HEK293T (cell line): ENCODE results near the gene SYNE3.

ENCODE experiments used
- FOXM1 ChIP-seq: fragments of 450-650 bp; IDR thresholded peaks from 2 replicates; pipeline ENCODE4 v1.6.1; 2017; ENCODE audit warnings: mild to moderate bottlenecking, borderline replicate concordance
- TARDBP ChIP-seq: fragments of 450-650 bp; IDR thresholded peaks from 2 replicates; pipeline ENCODE4 v1.6.1; 2016

DNA sequence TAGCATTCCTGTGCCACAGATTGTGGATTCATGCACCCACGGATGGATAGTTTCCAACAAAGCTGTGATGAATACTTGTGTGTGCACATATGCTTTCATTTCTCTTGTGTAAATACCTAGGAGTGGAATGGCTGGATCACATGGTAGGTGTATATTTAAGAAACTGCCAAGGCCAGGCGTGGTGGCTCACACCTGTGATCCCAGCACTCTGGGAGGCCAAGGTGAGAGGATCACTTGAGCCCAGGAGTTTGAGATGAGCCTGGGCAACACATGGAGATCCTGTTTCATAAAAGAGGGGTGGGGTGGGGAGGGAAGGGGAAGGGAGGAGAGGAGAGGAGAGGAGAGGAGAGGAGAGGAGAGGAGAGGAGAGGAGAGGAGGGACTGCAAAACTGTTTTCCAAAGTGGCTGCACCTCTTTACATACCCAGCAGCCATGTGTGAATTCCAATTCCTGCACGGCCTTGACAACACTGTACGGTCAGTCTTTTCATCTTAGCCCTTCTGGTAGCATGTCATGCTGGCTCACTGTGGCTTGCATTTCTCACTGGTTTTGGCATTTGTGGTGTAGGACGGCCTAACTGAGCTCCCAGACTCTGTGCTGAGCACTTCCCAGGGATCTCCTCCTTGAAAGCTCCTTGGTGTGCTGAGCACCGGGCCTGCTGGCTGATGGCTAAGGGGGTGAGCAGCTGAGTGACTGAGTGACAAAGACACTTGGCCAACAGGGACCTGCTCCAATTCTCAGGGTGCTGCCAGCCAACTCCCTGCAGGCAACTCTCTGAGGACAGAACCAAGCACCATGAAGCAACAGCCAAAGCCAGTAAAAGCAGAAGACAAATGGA is 27.9 kb downstream of the SYNE3 start:
- TF ChIP-seq FOXM1 = no peak
- no peak for TF ChIP-seq TARDBP
